Stimulated activated CD4-positive, alpha-beta T cell treated with anti-CD3 and anti-CD28 coated beads, Interleukin-2, amount 100 ng/mL, for 4 hours (primary cell): ENCODE results near the gene MFRP.

Experiments used
- DNase-seq: peaks from one replicate; pipeline ENCODE4 v3.0.0-alpha.2; 2020; ENCODE audit warnings: low read depth

Gene MFRP

GRCh38 chr11:119318240-119319135 lies 28.0 kb downstream of the MFRP start:
- DNase-seq = no peak

GRCh38 chr11:119317592-119318239 lies 28.8 kb downstream of the MFRP start:
- DNase-seq = no peak

- DNase-seq = no peak
Observed at GRCh38 chr11:119316729-119317591, 29.5 kb downstream of the MFRP start, which contains the start of gene MCAM. Gene MCAM, minus strand, starts transcription at chr11:119317130. Its CDS starts 29 bp downstream, at chr11:119317101.

- DNase-seq = no peak
Observed at GRCh38 chr11:119316016-119316728, 30.3 kb downstream of the MFRP start.

- peak; percentile 55 for DNase-seq
Observed at GRCh38 chr11:119315131-119316015, 31.1 kb downstream of the MFRP start.

- DNase-seq = no peak
Observed at GRCh38 chr11:119314726-119315125, 31.8 kb downstream of the MFRP start.

- no peak for DNase-seq
Observed at GRCh38 chr11:119310682-119311052, 35.8 kb downstream of the MFRP start.

- DNase-seq = no peak
Observed at GRCh38 chr11:119309953-119310681, 36.4 kb downstream of the MFRP start.

GRCh38 chr11:119309411-119309810 lies 37.1 kb downstream of the MFRP start:
- DNase-seq = no peak

- DNase-seq = no peak
Observed at GRCh38 chr11:119307974-119308373, 38.5 kb downstream of the MFRP start.

- no peak for DNase-seq
Observed at GRCh38 chr11:119307219-119307618, 39.3 kb downstream of the MFRP start.

- peak; percentile 28 for DNase-seq
Observed at GRCh38 chr11:119306373-119306890, 40.1 kb downstream of the MFRP start.

GRCh38 chr11:119305556-119306372 lies 40.7 kb downstream of the MFRP start:
- no peak for DNase-seq

- DNase-seq = no peak
Observed at GRCh38 chr11:119303227-119303718, 43.2 kb downstream of the MFRP start.

- no peak for DNase-seq
Observed at GRCh38 chr11:119300198-119300964, 46.1 kb downstream of the MFRP start.

- DNase-seq = no peak
Observed at GRCh38 chr11:119299416-119299815, 47.1 kb downstream of the MFRP start.

GRCh38 chr11:119298726-119299125 lies 47.8 kb downstream of the MFRP start:
- DNase-seq = no peak

GRCh38 chr11:119297938-119298337 lies 48.6 kb downstream of the MFRP start:
- no peak for DNase-seq
